AG04450 (cell line): Measurements from ENCODE around the gene BNC2. TPM values are rescaled to one million over a fixed set of nuclear protein-coding genes. Genes with fewer than 3 reads are reported as not detected.

Source experiments
- CTCF ChIA-PET: fragments of 300-600, 350-600 bp; formaldehyde crosslinking; extraction: SDS; loops from one replicate; lab custom pipeline; 2022; ENCODE audit warnings: antibody characterized with exemption, inconsistent platforms; lab: Charles Lee
- POLR2A ChIA-PET: fragments of 350-600 bp; formaldehyde crosslinking; extraction: SDS; loops from one replicate; lab custom pipeline; 2021; ENCODE audit warnings: antibody characterized with exemption, inconsistent platforms; lab: Yijun Ruan, JAX
- DNase-seq: peaks from one replicate; pipeline ENCODE4 v3.0.0-alpha.2; 2011; ENCODE audit warnings: low read depth, low spot score
- H3K27ac ChIP-seq: one replicate; pipeline ENCODE4 v1.5.1; 2012; ENCODE audit warnings: low read depth, low read length, control low read depth
- H3K27me3 ChIP-seq: one replicate; pipeline ENCODE4 v1.6.0; 2012; ENCODE audit warnings: low read length; ENCODE audit not compliant: control insufficient read depth, insufficient read depth
- H3K4me3 ChIP-seq: 2 replicates; pipeline ENCODE4 v1.5.1; 2011; ENCODE audit warnings: mild to moderate bottlenecking, low read depth, low read length, control low read depth
- H3K9me3 ChIP-seq: 2 replicates; pipeline ENCODE4 v1.5.1; 2012; ENCODE audit warnings: low read length; ENCODE audit not compliant: control insufficient read depth, insufficient read depth
- polyA plus RNA-seq: library from polyadenylated mRNA; depleted of rRNA; stranded (reverse); fragments of >200 nt; gene quantifications from 2 replicates; pipeline ENCODE4 v1.2.3, GENCODE V29; 2011
- TF ChIP-seq, protein P1 (sequence below): IDR thresholded peaks from 2 replicates; pipeline ENCODE4 v1.5.1; 2011; ENCODE audit warnings: low read depth, low read length, control low read depth, inconsistent platforms

The BNC2 gene
- polyA plus RNA-seq, 1 experiment: 49.0 TPM

DNA sequence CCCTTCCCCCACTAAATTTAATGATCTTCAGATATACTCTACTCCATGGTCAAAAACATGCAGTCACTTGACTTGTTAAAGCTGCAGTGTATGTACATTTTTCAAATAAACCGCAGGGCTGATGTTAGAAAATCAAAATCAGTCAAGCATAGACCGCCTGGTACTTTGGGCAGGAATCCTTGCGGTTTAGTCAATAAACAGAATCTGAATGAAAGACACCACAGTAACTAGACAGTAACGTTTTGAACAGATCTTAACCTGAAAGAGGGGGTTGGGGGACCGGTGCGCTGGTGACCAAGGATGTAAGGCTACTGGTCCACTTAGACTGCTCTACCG is 188.8 kb downstream of the BNC2 start:
- ChIA-PET POLR2A (interaction anchor here (0.6 to 1.0 kb wide), 2 partner anchors 9 to 21 kb away, joined by 3 to 4 read pairs; no protein-coding TSS in a partner anchor), CTCF (interaction anchor here (0.6 kb wide), 1 partner anchor 244 kb away, joined by 4 read pairs; no protein-coding TSS in a partner anchor)
- TF ChIP-seq, protein P1, sequence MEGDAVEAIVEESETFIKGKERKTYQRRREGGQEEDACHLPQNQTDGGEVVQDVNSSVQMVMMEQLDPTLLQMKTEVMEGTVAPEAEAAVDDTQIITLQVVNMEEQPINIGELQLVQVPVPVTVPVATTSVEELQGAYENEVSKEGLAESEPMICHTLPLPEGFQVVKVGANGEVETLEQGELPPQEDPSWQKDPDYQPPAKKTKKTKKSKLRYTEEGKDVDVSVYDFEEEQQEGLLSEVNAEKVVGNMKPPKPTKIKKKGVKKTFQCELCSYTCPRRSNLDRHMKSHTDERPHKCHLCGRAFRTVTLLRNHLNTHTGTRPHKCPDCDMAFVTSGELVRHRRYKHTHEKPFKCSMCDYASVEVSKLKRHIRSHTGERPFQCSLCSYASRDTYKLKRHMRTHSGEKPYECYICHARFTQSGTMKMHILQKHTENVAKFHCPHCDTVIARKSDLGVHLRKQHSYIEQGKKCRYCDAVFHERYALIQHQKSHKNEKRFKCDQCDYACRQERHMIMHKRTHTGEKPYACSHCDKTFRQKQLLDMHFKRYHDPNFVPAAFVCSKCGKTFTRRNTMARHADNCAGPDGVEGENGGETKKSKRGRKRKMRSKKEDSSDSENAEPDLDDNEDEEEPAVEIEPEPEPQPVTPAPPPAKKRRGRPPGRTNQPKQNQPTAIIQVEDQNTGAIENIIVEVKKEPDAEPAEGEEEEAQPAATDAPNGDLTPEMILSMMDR: no peak
- no peak overlapping the region for H3K4me3 ChIP-seq
- H3K27me3 ChIP-seq: no peaks in the 10 kb centered on the region
- no peaks in the 10 kb centered on the region for H3K9me3 ChIP-seq
- no peak overlapping the region for H3K27ac ChIP-seq
- DNase-seq: no peak

DNA sequence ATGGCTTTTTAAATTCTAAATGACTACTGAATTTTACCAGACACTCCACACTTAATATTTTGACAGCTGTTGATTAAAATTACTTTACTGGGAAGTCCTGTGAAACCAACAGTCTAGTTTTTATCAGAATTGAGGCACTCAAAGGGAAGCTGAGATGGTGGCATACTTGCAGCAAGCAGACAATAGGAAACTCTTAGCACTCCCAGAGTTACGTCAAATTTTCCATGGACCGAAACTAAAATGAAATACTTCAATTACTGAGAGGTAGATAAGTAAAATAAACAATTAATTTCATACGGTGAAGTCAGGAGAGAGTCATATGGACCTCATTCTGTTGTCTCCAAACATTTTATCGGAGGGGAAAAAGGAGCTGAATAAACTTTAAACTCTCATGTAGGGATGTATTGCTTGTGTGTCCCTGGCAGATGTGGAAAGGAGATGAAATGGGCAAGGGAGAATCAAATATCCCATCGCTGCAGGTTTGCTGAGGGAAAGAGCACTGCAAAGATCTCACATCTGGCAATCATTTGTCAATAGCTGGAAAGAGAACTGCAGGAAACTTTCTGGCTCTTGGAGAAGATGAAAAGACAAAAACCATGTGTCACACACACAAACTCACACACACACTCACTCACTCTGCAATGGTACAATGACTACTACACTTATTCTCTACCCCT is 189.4 kb downstream of the BNC2 start:
- TF ChIP-seq, protein P1: no peak
- DNase-seq: no peak
- POLR2A ChIA-PET: interaction anchor here (1.0 kb wide), 1 partner anchor 21 kb away, joined by 3 read pairs; no protein-coding TSS in a partner anchor

DNA sequence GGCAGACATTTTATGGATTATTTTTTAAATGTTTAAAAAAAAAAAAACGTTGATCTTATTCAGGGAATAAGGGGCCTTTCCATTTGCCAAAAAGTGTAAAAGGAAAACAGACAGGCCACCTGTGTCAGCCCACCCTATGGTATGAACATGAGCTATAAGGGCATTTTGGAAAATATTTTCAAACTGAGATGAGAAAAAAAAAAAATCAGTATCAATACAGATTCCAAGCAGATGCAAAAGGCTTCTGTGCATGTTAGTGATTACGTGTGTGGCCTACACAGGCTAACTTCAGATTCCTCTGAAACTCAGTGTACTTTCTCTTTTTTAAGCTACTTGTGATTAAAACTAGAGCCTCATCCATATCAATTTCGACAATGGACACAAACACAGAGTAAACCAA is 189.9 kb downstream of the BNC2 start:
- CTCF ChIA-PET: interaction anchor here (0.6 to 1.5 kb wide), 2 partner anchors 9 to 38 kb away, joined by 3 to 4 read pairs; no protein-coding TSS in a partner anchor
- Histone ChIP-seq H3K9me3 (no peaks in the 10 kb centered on the region), H3K4me3 (no peak overlapping the region), H3K27ac (no peak overlapping the region), H3K27me3 (no peaks in the 10 kb centered on the region)
- POLR2A ChIA-PET: no interaction called here
- DNase-seq: no peak
- TF ChIP-seq, protein P1: no peak

More for the DNA sequence above, 189.4 kb downstream of the BNC2 start:
- Histone ChIP-seq H3K27me3 (no peaks in the 10 kb centered on the region), H3K4me3 (no peak overlapping the region; the same call in 1 of the 2 replicates), H3K9me3 (no peaks in the 10 kb centered on the region), H3K27ac (no peak overlapping the region)
- CTCF ChIA-PET: interaction anchor here (1.5 kb wide), 1 partner anchor 10 kb away, joined by 4 read pairs; no protein-coding TSS in a partner anchor

DNA sequence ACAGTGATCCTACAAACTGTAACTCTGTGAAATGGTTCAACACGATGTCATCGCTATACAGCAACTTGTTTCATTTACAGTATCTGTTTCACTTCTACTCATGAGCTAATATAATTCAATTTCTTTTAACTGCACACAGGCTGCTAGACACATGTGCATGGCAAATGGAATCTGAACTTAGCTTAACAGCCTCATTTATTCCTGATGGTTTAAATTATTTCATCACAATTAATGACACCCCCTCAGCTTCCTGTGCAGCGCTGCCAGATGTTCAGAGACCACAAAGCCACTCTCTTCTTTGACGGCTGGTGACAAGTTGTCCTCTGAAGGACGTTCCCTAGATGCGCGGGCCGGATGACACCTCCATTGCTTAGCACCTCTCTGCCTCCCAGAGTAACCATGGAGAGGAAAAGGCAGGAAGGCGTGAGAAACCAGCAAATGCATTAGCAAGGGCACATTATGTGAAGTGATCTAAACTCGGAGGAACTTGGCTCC is 191.1 kb downstream of the BNC2 start:
- TF ChIP-seq, protein P1: no peak
- DNase-seq: no peak

DNA sequence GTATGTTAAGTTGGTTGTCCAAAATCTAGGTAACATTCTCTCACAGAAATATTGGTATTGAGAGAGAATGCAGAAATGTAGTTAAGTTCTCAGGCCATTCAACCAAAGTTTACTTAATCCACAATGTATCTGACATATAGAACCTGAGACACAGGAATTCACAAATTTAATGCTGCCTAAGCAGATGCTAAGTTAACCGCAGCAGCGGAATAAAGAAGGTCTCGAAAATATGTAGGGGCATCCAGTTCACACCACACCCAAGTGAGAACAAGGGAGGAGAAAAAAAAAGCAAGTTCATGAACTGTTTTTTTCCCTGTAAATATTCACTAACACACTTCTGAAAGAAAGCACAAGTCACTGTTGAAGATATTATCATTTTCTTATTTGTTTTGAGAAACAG is 194.0 kb downstream of the BNC2 start:
- POLR2A ChIA-PET: no interaction called here
- TF ChIP-seq, protein P1: no peak
- Histone ChIP-seq H3K9me3 (no peaks in the 10 kb centered on the region), H3K27me3 (no peaks in the 10 kb centered on the region), H3K4me3 (no peak overlapping the region), H3K27ac (no peak overlapping the region)
- no peak for DNase-seq
- CTCF ChIA-PET: no interaction called here

More for the DNA sequence above, 191.1 kb downstream of the BNC2 start:
- Histone ChIP-seq H3K27ac (no peak overlapping the region), H3K9me3 (no peaks in the 10 kb centered on the region), H3K4me3 (no peak overlapping the region), H3K27me3 (no peaks in the 10 kb centered on the region)
- POLR2A ChIA-PET: no interaction called here
- CTCF ChIA-PET: interaction anchor here (1.5 kb wide), 1 partner anchor 8 kb away, joined by 4 read pairs; no protein-coding TSS in a partner anchor
